Stimulated activated CD4-positive, alpha-beta T cell treated with anti-CD3 and anti-CD28 coated beads, Interleukin-4, amount 100 ng/mL, for 48 hours (primary cell): ENCODE results near the gene ZNF774.
"Not testable (repeated sequence)": the region's sequence is repeated elsewhere in the genome, so short reads cannot be mapped to it uniquely, and the experiment has no call there.

Experiments
- DNase-seq, 2 donors: peaks; one replicate each; pipeline ENCODE4 v3.0.0-alpha.2; 2020; ENCODE audit warnings: low read depth in 2 of 2

The ZNF774 gene

GRCh38 chr15:90345857-90346256 lies 6.2 kb upstream of the ZNF774 start:
- DNase-seq: no peak

GRCh38 chr15:90347431-90348065 lies 4.5 kb upstream of the ZNF774 start:
- DNase-seq: not testable (repeated sequence)

GRCh38 chr15:90348456-90348855 lies 3.6 kb upstream of the ZNF774 start:
- DNase-seq: no peak

- no peak for DNase-seq
Measured at GRCh38 chr15:90349072-90349471, 3.0 kb upstream of the ZNF774 start.

- DNase-seq: no peak
Measured at GRCh38 chr15:90349821-90350220, 2.3 kb upstream of the ZNF774 start.

- no peak for DNase-seq
Measured at GRCh38 chr15:90351479-90352106, 491 bp upstream of the ZNF774 start.

GRCh38 chr15:90354986-90355385 lies 2.9 kb downstream of the ZNF774 start:
- no peak for DNase-seq

GRCh38 chr15:90358124-90359033 lies 6.3 kb downstream of the ZNF774 start:
- DNase-seq: no peak

GRCh38 chr15:90360746-90361145 lies 8.7 kb downstream of the ZNF774 start:
- no peak for DNase-seq

- DNase-seq: no peak
Measured at GRCh38 chr15:90362936-90363212, 10.8 kb downstream of the ZNF774 start.

GRCh38 chr15:90364251-90364650 lies 12.2 kb downstream of the ZNF774 start:
- DNase-seq: no peak

- DNase-seq: no peak
Measured at GRCh38 chr15:90365414-90366055, 13.5 kb downstream of the ZNF774 start.

GRCh38 chr15:90367576-90367975 lies 15.5 kb downstream of the ZNF774 start:
- no peak for DNase-seq

GRCh38 chr15:90375071-90375470 lies 23.0 kb downstream of the ZNF774 start:
- no peak for DNase-seq

GRCh38 chr15:90376789-90377188 lies 24.7 kb downstream of the ZNF774 start:
- DNase-seq: peak; percentile 18 to 37

- DNase-seq: no peak
Measured at GRCh38 chr15:90379263-90379662, 27.2 kb downstream of the ZNF774 start.

- no peak for DNase-seq
Measured at GRCh38 chr15:90381515-90381914, 29.4 kb downstream of the ZNF774 start.

GRCh38 chr15:90382320-90382719 lies 30.2 kb downstream of the ZNF774 start:
- no peak for DNase-seq

- no peak for DNase-seq
Measured at GRCh38 chr15:90386221-90386620, 34.1 kb downstream of the ZNF774 start.

- DNase-seq: peak; percentile 96 to 98
Measured at GRCh38 chr15:90387534-90388461, 35.7 kb downstream of the ZNF774 start, which contains the start of gene IQGAP1. IQGAP1 (plus strand) TSS chr15:90388242; CDS start chr15:90388342, 100 bp downstream.
